ENCODE data around the gene SERPINF2. TPM values are rescaled to one million over a fixed set of nuclear protein-coding genes. Genes with fewer than 3 reads are reported as not detected.

The SERPINF2 gene
- total RNA-seq, 1 donor from 2014 or later: 28.3 TPM

DNA sequence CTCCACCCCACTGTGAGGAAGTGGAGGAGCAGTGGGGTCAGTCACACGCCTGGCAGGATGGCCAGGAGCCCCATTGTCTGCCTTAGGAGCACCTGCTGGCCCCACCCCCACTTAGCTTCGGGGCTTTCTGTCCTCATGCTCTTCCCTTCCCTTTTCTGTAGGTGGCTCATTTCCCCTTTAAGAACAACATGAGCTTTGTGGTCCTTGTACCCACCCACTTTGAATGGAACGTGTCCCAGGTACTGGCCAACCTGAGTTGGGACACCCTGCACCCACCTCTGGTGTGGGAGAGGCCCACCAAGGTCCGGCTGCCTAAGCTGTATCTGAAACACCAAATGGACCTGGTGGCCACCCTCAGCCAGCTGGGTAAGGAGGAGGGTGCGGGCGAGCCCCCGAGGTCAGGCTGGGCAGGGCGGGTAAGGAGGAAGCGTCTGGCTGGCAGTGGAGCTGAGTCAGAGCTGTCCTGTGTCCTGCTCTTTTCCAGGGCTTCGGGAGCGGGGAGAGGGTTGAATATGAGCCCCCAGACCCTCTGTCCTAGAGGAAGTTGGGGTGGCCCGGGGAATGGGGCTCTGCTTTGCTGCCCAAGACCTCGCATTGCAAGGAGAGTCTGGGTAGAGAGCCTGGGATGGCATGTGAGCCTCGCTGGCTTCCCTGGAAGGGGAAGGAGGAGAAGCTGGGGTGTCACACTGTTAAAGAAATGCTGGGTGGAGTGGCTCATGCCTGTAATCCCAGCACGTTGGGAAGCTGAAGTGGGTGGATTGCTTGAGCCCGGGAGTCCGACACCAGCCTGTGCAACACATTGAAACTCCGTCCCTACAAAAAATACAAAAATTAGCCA is 10.0 kb downstream of the SERPINF2 start:
- Mint-ChIP-seq H3K4me3 (no peak overlapping the region), H3K9me3 (no peaks in the 10 kb centered on the region), H3K4me1 (ENCODE audit: unreplicated experiment) (peaks cover 10% of the 10 kb centered on the region), H3K27me3 (no peaks in the 10 kb centered on the region), H3K27ac (no peak overlapping the region), H3K36me3 (no peaks in the 10 kb centered on the region)
- no peak for DNase-seq (ENCODE audit: extremely low spot score, unreplicated experiment)
- TF ChIP-seq CTCF (conservative IDR thresholded peaks at IDR 0.05): no peak

DNA sequence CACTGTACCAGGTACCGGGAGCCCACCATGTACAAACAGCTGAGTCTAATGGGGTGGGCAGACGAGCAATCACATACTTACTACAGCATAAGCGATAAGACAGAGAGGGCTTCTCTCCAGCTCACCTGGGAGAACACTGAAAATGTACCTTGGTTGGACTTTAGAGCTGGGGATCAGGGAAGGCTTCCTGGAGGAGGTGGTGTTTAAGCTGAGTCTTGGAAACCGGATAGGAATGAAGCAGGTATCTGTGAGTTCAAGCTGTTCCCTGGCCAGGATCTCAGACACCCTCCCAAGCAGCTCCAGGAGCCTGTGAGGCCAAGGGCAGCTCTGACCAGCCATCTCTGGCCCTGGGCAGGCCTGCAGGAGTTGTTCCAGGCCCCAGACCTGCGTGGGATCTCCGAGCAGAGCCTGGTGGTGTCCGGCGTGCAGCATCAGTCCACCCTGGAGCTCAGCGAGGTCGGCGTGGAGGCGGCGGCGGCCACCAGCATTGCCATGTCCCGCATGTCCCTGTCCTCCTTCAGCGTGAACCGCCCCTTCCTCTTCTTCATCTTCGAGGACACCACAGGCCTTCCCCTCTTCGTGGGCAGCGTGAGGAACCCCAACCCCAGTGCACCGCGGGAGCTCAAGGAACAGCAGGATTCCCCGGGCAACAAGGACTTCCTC is 11.2 kb downstream of the SERPINF2 start:
- H3K4me1 Mint-ChIP-seq (ENCODE audit: unreplicated experiment): peaks cover 10% of the 10 kb centered on the region
- no peak overlapping the region for H3K27ac Mint-ChIP-seq
- no peak for DNase-seq (ENCODE audit: extremely low spot score, unreplicated experiment)
- no peaks in the 10 kb centered on the region for H3K9me3 Mint-ChIP-seq
- no peak overlapping the region for H3K4me3 Mint-ChIP-seq
- no peaks in the 10 kb centered on the region for H3K27me3 Mint-ChIP-seq
- TF ChIP-seq CTCF (conservative IDR thresholded peaks at IDR 0.05): no peak
- H3K36me3 Mint-ChIP-seq: no peaks in the 10 kb centered on the region

DNA sequence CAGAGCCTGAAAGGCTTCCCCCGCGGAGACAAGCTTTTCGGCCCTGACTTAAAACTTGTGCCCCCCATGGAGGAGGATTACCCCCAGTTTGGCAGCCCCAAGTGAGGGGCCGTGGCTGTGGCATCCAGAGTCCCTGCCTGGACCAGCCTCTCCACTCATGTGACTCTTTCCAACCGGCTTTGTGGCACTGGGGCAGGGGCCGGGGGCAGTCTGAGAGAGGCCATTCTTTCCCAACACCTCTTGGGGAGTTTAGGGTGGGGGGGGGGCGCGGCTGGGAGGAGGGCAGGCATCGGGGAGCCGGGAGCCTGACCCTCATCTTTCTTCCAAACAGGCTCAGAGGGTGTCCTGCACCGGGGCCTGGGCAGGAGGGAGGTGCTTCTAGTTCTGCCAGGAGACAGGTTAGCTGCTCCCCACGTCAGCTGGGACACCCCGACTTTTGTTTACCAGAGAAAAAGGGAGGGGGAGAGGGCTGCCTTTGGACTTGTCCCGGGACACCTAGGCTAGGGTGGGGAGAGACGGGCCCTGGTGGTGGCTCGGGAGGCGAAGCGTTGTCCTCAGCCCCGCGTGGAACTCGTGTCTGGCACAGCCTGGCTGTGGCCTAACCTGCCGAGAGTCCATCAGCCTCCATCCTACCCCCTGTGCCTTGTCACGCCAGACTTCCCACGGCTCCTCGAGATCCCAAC is 11.9 kb downstream of the SERPINF2 start:
- Mint-ChIP-seq H3K27ac (no peak overlapping the region), H3K36me3 (no peaks in the 10 kb centered on the region), H3K9me3 (no peaks in the 10 kb centered on the region), H3K4me1 (ENCODE audit: unreplicated experiment) (peaks cover 10% of the 10 kb centered on the region), H3K4me3 (no peak overlapping the region), H3K27me3 (no peaks in the 10 kb centered on the region)
- TF ChIP-seq CTCF (conservative IDR thresholded peaks at IDR 0.05): no peak
- no peak for DNase-seq (ENCODE audit: extremely low spot score, unreplicated experiment)

GRCh38 chr17:1755252-1755826 is 12.7 kb downstream of the SERPINF2 start:
- Mint-ChIP-seq H3K4me1 (ENCODE audit: unreplicated experiment) (peaks cover 10% of the 10 kb centered on the region), H3K27me3 (no peaks in the 10 kb centered on the region), H3K9me3 (no peaks in the 10 kb centered on the region), H3K36me3 (no peaks in the 10 kb centered on the region), H3K4me3 (no peak overlapping the region), H3K27ac (no peak overlapping the region)
- no peak for DNase-seq (ENCODE audit: extremely low spot score, unreplicated experiment)
- no peak for TF ChIP-seq CTCF (conservative IDR thresholded peaks at IDR 0.05)

DNA sequence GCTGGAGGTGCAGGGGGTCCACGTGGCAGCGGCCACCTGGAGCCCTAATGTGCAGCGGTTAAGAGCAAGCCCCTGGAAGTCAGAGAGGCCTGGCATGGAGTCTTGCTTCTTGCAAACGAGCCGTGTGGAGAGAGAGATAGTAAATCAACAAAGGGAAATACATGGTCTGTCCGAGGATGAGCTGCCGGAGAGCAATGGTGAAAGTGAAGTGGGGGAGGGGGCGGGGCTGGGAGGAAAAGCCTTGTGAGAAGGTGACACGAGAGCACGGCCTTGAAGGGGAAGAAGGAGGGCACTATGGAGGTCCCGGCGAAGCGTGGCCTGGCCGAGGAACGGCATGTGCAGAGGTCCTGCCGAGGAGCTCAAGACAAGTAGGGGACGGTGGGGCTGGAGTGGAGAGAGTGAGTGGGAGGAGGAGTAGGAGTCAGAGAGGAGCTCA is 13.2 kb downstream of the SERPINF2 start:
- peaks cover 10% of the 10 kb centered on the region for H3K4me1 Mint-ChIP-seq (ENCODE audit: unreplicated experiment)
- no peaks in the 10 kb centered on the region for H3K27me3 Mint-ChIP-seq
- TF ChIP-seq CTCF (conservative IDR thresholded peaks at IDR 0.05): no peak
- no peaks in the 10 kb centered on the region for H3K36me3 Mint-ChIP-seq
- peak overlapping the region; percentile 60 for H3K4me3 Mint-ChIP-seq
- no peaks in the 10 kb centered on the region for H3K9me3 Mint-ChIP-seq
- no peak for DNase-seq (ENCODE audit: extremely low spot score, unreplicated experiment)
- H3K27ac Mint-ChIP-seq: no peak overlapping the region
